T-helper 22 cell (primary cell): ENCODE data around the gene APOL1.

Experiments
- DNase-seq: peaks from one replicate; pipeline ENCODE4 v3.0.0-alpha.2; 2020; ENCODE audit warnings: low read depth

APOL1 gene

DNA sequence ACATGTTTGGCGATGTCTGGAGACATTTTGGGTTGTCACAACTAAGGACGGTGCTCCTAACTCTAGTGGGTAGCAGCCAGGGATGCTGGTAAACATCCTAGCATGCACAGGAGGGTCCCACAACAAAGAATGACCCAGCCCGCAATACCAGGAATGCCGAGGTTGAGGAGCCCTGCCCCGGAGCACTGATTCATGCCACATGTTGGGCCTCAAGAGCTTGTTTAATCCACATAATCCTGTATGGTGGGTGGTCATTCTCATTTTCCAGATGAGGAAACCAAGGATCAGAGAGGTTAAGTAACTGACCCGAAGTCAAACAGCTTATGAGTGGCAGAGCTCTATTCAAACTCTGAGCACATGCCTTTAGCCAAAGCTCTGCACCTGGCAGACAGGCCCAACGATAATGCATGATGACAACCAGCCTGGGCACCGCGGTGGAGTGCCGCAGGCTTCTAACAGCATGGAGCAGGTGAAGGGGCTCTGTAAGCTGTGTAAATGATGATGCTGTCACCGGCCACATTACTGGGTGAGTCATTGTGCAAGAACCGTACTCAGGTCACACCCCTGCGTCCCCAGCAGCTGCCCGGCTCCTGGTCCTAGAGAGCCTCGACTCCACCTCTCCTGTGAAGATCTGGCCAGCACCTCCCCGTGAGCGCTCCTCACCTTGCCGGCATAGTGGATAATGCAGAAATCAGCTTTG lies 58.6 kb downstream of the APOL1 start:
- no peak for DNase-seq

DNA sequence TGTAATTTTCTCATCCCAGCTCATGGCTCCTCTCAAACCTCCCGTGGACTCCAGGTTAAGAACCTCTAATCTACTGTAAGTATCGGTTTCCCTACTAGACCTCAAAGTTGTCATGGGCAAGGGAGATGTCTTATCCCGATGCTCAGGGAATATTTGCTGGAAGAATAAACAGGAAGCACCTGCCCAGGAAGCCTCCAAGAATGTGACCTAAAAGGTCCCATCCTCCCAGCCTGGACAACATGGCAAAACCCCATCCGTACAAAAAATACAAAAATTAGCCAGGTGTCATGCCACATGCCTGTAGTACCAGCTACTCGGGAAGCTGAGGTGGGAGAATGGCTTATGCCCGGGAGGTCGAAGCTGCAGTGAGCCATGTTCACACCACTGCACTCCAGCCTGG lies 62.4 kb downstream of the APOL1 start:
- no peak for DNase-seq

DNA sequence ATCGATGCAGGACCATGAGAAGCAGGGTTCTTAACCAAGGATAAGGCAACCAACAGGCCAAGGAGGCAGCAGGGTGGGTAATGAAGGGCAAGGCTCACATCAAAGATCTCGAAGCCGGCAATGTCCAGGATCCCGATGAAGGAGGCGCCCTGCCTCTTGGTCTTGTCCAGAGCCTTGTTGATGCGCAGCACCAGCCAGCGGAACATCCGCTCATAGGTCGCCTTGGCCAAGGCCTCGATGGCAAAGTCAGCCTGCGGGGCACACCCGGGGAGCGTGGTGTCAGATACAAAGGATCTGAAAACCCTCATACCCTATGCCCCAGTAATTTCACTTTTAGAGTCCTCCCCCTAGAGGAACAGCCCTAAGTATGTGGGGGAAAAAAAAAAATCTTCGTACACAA lies 63.5 kb downstream of the APOL1 start:
- no peak for DNase-seq
